Stimulated activated CD4-positive, alpha-beta T cell treated with anti-CD3 and anti-CD28 coated beads, Interleukin-12 subunit alpha, Interleukin-12 subunit beta, amount 100 ng/mL, for 48 hours (primary cell): ENCODE results near the gene DMTF1.
"Not testable (repeated sequence)": the region's sequence is repeated elsewhere in the genome, so short reads cannot be mapped to it uniquely, and the experiment has no call there.

Source experiments
- DNase-seq, 3 donors: peaks; one replicate each; pipeline ENCODE4 v3.0.0-alpha.2; 2020; ENCODE audit warnings: low read depth in 2 of 3, low spot score in 1 of 3

DMTF1 gene

GRCh38 chr7:87152112-87152896 is at the start of gene DMTF1:
Gene DMTF1, plus strand, starts transcription at chr7:87152453. Its CDS starts 12,489 bp downstream, at chr7:87164942.
- DNase-seq: peak; percentile 77 to 90 (median 79)

- DNase-seq: no peak
These were observed 46.9 kb upstream of the DMTF1 start for GRCh38 chr7:87105401-87105800.

- no peak for DNase-seq
These were observed 45.2 kb upstream of the DMTF1 start for GRCh38 chr7:87106974-87107612.

- DNase-seq: no peak
These were observed 44.1 kb upstream of the DMTF1 start for GRCh38 chr7:87107949-87108776.

- DNase-seq: no peak
These were observed 41.5 kb upstream of the DMTF1 start for GRCh38 chr7:87110778-87111177.

GRCh38 chr7:87111877-87112276 is 40.4 kb upstream of the DMTF1 start:
- DNase-seq: no peak

GRCh38 chr7:87113077-87113476 is 39.2 kb upstream of the DMTF1 start:
- no peak for DNase-seq

GRCh38 chr7:87113904-87114303 is 38.3 kb upstream of the DMTF1 start:
- DNase-seq: not testable (repeated sequence)

- DNase-seq: not testable (repeated sequence)
These were observed 36.5 kb upstream of the DMTF1 start for GRCh38 chr7:87115772-87116171.

GRCh38 chr7:87116315-87116714 is 35.9 kb upstream of the DMTF1 start:
- DNase-seq: no peak

GRCh38 chr7:87119581-87119980 is 32.7 kb upstream of the DMTF1 start:
- no peak for DNase-seq

- no peak for DNase-seq
These were observed 29.1 kb upstream of the DMTF1 start for GRCh38 chr7:87123105-87123504.

GRCh38 chr7:87127019-87127418 is 25.2 kb upstream of the DMTF1 start:
- DNase-seq: no peak

- no peak for DNase-seq
These were observed 23.4 kb upstream of the DMTF1 start for GRCh38 chr7:87128861-87129267.

GRCh38 chr7:87129332-87129731 is 22.9 kb upstream of the DMTF1 start:
- DNase-seq: no peak

GRCh38 chr7:87129848-87130247 is 22.4 kb upstream of the DMTF1 start:
- no peak for DNase-seq

GRCh38 chr7:87131771-87132170 is 20.5 kb upstream of the DMTF1 start:
- no peak for DNase-seq

- DNase-seq: no peak
These were observed 15.0 kb upstream of the DMTF1 start for GRCh38 chr7:87137271-87137670.

- no peak for DNase-seq
These were observed 12.7 kb upstream of the DMTF1 start for GRCh38 chr7:87139514-87139913.

GRCh38 chr7:87140271-87140748 is 11.9 kb upstream of the DMTF1 start:
- DNase-seq: no peak

- no peak for DNase-seq
These were observed 8.0 kb upstream of the DMTF1 start for GRCh38 chr7:87144173-87144657.
